Heart right ventricle (tissue), 16 donors: ENCODE data around the gene PCBD2. TPM values are rescaled to one million over a fixed set of nuclear protein-coding genes. Genes with fewer than 3 reads are reported as not detected.

Experiments used
- ATAC-seq, 8 donors: fragments of 200-7000 bp; cut with Tn5 transposase; one replicate each; pipeline ENCODE4 v1.9.1; 2020; ENCODE audit warnings: mild to moderate bottlenecking in 8 of 8, moderate library complexity in 8 of 8, moderate number of reproducible peaks in 1 of 8
- DNase-seq, 2 donors: peaks; one replicate each; pipeline ENCODE4 v3.0.0-alpha.2; 2020
- H3K27ac ChIP-seq, 10 donors: fragments of 200-600 bp; sonication (generic) in 2 of 10; one replicate each; pipeline versions ENCODE4 v1.5.0 to v1.8.0; 2020 to 2022; ENCODE audit warnings: mild to moderate bottlenecking in 3 of 10
- H3K27me3 ChIP-seq, 7 donors: fragments of 200-600 bp; one replicate each; pipeline ENCODE4 v1.8.0; 2021 to 2022; ENCODE audit warnings: mild to moderate bottlenecking in 2 of 7
- H3K36me3 ChIP-seq, 9 donors: fragments of 200-600 bp; sonication (generic) in 1 of 9; one replicate each; pipeline versions ENCODE4 v1.5.0 to v1.8.0; 2020 to 2022; ENCODE audit warnings: mild to moderate bottlenecking in 2 of 9
- H3K4me1 ChIP-seq, 9 donors: fragments of 200-600 bp; sonication (generic) in 1 of 9; one replicate each; pipeline versions ENCODE4 v1.5.0 to v1.8.0; 2020 to 2022; ENCODE audit warnings: mild to moderate bottlenecking in 4 of 9
- H3K4me3 ChIP-seq, 10 donors: fragments of 200-600 bp; sonication (generic) in 2 of 10; one replicate each; pipeline versions ENCODE4 v1.5.0 to v1.8.0; 2020 to 2022; ENCODE audit warnings: mild to moderate bottlenecking in 7 of 10, moderate library complexity in 2 of 10
- H3K9me3 ChIP-seq, 11 donors: fragments of 200-600 bp in 10 of 11; sonication (generic) in 2 of 11; one replicate each; pipeline versions ENCODE4 v1.5.0 to v1.8.0; 2013 to 2022; ENCODE audit warnings: mild to moderate bottlenecking in 2 of 11, control low read depth in 1 of 11, moderate library complexity in 1 of 11
- WGBS, 2 donors: extraction: QIAGEN DNeasy Blood & Tissue Kit; methylation state at CpG; one replicate each; pipeline ENCODE4 v1.1.7; 2013; ENCODE audit warnings: inconsistent platforms in 1 of 2; 5-methylcytosine and 5-hydroxymethylcytosine counted together
- intact Hi-C, 10 donors: fragments of 100-400 bp; cut with DNase I; formaldehyde crosslinking; loops; one replicate each; pipeline versions ENCODE4 v1.11.1 to v1.14.2; 2022
- polyA plus RNA-seq, 2 donors: library from polyadenylated mRNA; stranded (reverse); fragments of 200-250 nt; gene quantifications; one replicate each; pipeline ENCODE4 v1.2.3, GENCODE V29; 2013
- total RNA-seq, 10 donors: library from RNA; stranded (reverse); fragmentation: NEBNext Ultra II Directional in 3 of 10; extraction: Animal tissue kit (Norgen Biotek cat#: 25700) in 3 of 10; gene quantifications; one replicate each; pipeline versions ENCODE4 v1.2.1 to v1.2.4, GENCODE V29; 2021 to 2023
- TF ChIP-seq, protein P1 (sequence below), 9 donors: fragments of 200-600 bp; sonication (generic) in 2 of 9; IDR thresholded peaks; one replicate each; pipeline versions ENCODE4 v1.5.0 to v1.8.0; 2021 to 2022; ENCODE audit warnings: antibody characterized with exemption in 9 of 9, mild to moderate bottlenecking in 5 of 9, moderate library complexity in 1 of 9
- donor health status: Arrhythmogenic right ventricular cardiomyopathy.
- donor health status: ischemic (EF 13 %, LVEDD 7.1; RV severe dilation, severe dysfunction).
- donor health status: healthy with polysubstance abuse.
- donor health status: DM: no; HTN: yes; CAD: no.
- donor health status: DM: no; HTN: no; CAD: no.
- donor health status: ischemic (EF 25% LVEDD 6.9; RV normal size, moderate dysfunction).
- donor health status: ischemic (EF 25% LVEDD 5.7; RV mildly dilated, moderate dysfunction).
- donor health status: healthy.
- donor health status: DM: yes; HTN: yes; CAD: no.
- donor health status: Ischemic cardiomyopathy.
- donor health status: ischemic (EF 35%, LVEDD 5.7; RV mildly dilated, moderate dysfunction).
- donor health status: nonischemic (EF 11% LVEDD 7.7; RV severe dilation, severe dysfunction).
- donor health status: DM: yes; HTN: yes; CAD: no.
- donor health status: PGD.
- donor health status: ischemic (EF 29% LVEDD 5.4; RV normal size, mild dysfunction).
- donor health status: nonischemic (EF 23%, LVEDD 6.1; RV moderate dilation, normal function).

PCBD2 gene
- total and polyA plus RNA-seq, 12 donors: 6.9 to 36.4 (median 24.5) TPM

DNA sequence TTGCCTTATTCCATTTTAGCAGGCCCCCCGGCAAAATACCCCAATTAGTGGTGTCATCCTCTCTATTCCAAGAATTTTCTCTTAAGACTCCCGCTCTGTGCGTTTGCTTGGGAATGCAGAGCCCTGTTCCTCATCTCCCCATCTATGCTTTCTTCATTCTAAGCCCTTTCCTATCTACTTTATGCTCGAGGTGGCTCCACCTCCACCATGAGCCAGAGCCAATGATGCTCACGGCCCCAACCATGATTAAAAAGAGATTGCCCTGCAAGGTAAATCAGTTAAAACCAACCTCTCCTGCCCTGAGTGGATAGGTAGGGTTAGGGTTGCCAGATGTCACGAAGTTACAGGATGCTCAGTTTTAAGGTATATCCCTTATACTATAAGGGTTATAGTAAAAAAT is 31.4 kb upstream of the PCBD2 start:
- H3K27me3 ChIP-seq: no peaks in the 10 kb centered on the region
- peaks cover 0 to 2% (median 0%) of the 10 kb centered on the region in 9 donors for H3K36me3 ChIP-seq
- ATAC-seq (no peak), DNase-seq (no peak)
- intact Hi-C loops: no loop called here
- WGBS, 2 donors: 86 to 89% methylated on average over 6 of the region's 6 CpGs
- peak overlapping the region; percentile 92 to 99 (median 96) for H3K27ac ChIP-seq
- no peaks in the 10 kb centered on the region for H3K9me3 ChIP-seq
- H3K4me1 ChIP-seq: peaks cover 3 to 33% (median 20%) of the 10 kb centered on the region in 9 donors
- peak overlapping the region in 9 of 10 donors; percentile 80 to 98 (median 88) for H3K4me3 ChIP-seq
- TF ChIP-seq, protein P1, sequence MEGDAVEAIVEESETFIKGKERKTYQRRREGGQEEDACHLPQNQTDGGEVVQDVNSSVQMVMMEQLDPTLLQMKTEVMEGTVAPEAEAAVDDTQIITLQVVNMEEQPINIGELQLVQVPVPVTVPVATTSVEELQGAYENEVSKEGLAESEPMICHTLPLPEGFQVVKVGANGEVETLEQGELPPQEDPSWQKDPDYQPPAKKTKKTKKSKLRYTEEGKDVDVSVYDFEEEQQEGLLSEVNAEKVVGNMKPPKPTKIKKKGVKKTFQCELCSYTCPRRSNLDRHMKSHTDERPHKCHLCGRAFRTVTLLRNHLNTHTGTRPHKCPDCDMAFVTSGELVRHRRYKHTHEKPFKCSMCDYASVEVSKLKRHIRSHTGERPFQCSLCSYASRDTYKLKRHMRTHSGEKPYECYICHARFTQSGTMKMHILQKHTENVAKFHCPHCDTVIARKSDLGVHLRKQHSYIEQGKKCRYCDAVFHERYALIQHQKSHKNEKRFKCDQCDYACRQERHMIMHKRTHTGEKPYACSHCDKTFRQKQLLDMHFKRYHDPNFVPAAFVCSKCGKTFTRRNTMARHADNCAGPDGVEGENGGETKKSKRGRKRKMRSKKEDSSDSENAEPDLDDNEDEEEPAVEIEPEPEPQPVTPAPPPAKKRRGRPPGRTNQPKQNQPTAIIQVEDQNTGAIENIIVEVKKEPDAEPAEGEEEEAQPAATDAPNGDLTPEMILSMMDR (IDR thresholded peaks at IDR 0.05): no peak

GRCh38 chr5:134873987-134874830 is 30.7 kb upstream of the PCBD2 start, which contains the start of gene TXNDC15:
Gene TXNDC15, plus strand, starts transcription at chr5:134874371. Its CDS starts 57 bp downstream, at chr5:134874428.
- TF ChIP-seq, protein P1 (IDR thresholded peaks at IDR 0.05): no peak
- ATAC-seq: peak; percentile 96 to 98 (median 97)
- peak within 1 kb of the TSS; percentile 64 to 98 (median 86) for H3K4me3 ChIP-seq
- intact Hi-C loops: loop anchor here in 4 of 10 donors (1.0 to 2.0 kb wide), 4 partner anchors 27 to 31 kb away; partner anchors contain the start of gene PCBD2 (in 3 of the 4)
- H3K4me1 ChIP-seq: peaks cover 3 to 35% (median 21%) of the 10 kb centered on the region in 9 donors
- H3K27ac ChIP-seq: peak within 1 kb of the TSS; percentile 92 to 99 (median 96)
- peaks cover 0 to 3% (median 0%) of the 10 kb centered on the region in 9 donors for H3K36me3 ChIP-seq
- H3K27me3 ChIP-seq: no peaks in the 10 kb centered on the region
- H3K9me3 ChIP-seq: no peaks in the 10 kb centered on the region
- 3% methylated on average over 71 to 79 of the region's 79 CpGs for WGBS, 2 donors
- DNase-seq: peak; percentile 89 to 90

GRCh38 chr5:134874831-134875655 is 29.9 kb upstream of the PCBD2 start:
- no peaks in the 10 kb centered on the region for H3K27me3 ChIP-seq
- peak overlapping the region; percentile 92 to 99 (median 96) for H3K27ac ChIP-seq
- peak; percentile 60 to 82 (median 75) for ATAC-seq
- H3K36me3 ChIP-seq: peaks cover 0 to 6% (median 0%) of the 10 kb centered on the region in 9 donors
- TF ChIP-seq, protein P1 (IDR thresholded peaks at IDR 0.05): no peak
- H3K9me3 ChIP-seq: no peaks in the 10 kb centered on the region
- intact Hi-C loops: loop anchor here in 4 of 10 donors (1.0 to 2.0 kb wide), 4 partner anchors 28 to 30 kb away; partner anchors contain the start of gene PCBD2 (in 3 of the 4)
- peak overlapping the region; percentile 64 to 98 (median 86) for H3K4me3 ChIP-seq
- peak; percentile 53 to 68 for DNase-seq
- WGBS, 2 donors: 7 to 8% methylated on average over 20 of the region's 20 CpGs
- peaks cover 3 to 43% (median 29%) of the 10 kb centered on the region in 9 donors for H3K4me1 ChIP-seq

DNA sequence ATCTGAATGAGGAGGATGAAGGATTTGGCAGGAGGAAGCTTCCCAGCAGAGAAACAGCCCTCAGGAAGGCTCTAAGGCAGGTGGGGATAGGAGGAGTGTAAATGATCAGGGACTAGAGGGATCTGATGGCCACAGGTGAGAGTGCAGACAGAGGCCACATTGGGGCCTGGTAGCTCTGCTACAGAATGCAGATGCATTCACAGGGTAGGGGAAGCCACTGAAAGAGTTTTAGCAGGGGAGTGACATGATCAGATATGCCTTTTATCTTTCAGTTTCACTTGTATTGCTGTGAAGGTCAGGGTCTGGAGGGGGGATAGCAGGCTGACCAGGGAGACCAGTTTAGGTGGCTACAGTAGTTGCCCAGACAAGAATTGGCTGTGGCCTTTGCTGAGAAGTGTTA is 27.8 kb upstream of the PCBD2 start:
- no peaks in the 10 kb centered on the region for H3K9me3 ChIP-seq
- peaks cover 3 to 46% (median 32%) of the 10 kb centered on the region in 9 donors for H3K4me1 ChIP-seq
- intact Hi-C loops: no loop called here
- peaks cover 0 to 6% (median 0%) of the 10 kb centered on the region in 9 donors for H3K36me3 ChIP-seq
- TF ChIP-seq, protein P1 (IDR thresholded peaks at IDR 0.05): no peak
- DNase-seq (no peak), ATAC-seq (no peak)
- H3K27me3 ChIP-seq: no peaks in the 10 kb centered on the region
- H3K4me3 ChIP-seq: no peak overlapping the region
- H3K27ac ChIP-seq: peak overlapping the region in 1 of 10 donors; percentile 97
